HG03039 (cell line): ENCODE data around the gene USP33.
"Not testable (repeated sequence)": the region's sequence is repeated elsewhere in the genome, so short reads cannot be mapped to it uniquely, and the experiment has no call there.

Experiments used
- ATAC-seq: cut with Tn5 transposase; IDR thresholded peaks from one replicate; pipeline ENCODE4 v1.9.1; 2021; ENCODE audit warnings: mild to moderate bottlenecking, moderate library complexity; ENCODE audit not compliant: unreplicated experiment

Gene USP33

GRCh38 chr1:77759071-77760028 lies at the start of gene USP33:
TSS of gene USP33 (minus strand) at chr1:77759852. CDS start at chr1:77741697, 18,155 bp downstream.
- peak; percentile 94 for ATAC-seq

GRCh38 chr1:77803371-77803770 lies 43.7 kb upstream of the USP33 start:
- ATAC-seq: no peak

GRCh38 chr1:77802026-77802425 lies 42.4 kb upstream of the USP33 start:
- no peak for ATAC-seq

DNA sequence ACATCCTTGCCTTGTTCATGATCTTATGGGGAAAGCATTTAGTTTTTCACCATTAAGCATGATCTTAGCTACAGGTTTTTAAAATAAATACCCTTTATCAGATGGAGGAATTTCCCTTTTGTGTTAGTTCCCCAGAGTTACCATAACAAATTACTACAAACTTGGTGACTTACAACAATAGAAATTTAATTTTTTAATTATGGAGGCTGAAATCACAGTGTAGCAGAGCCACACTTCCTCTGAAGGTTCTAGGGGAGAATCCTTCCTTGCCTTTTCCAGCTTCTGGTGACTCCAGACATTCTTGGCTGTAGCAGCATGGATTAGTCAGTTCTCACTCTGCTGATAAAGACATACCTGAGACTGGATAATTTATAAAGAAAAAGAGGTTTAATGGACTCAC lies 38.3 kb upstream of the USP33 start:
- no peak for ATAC-seq

GRCh38 chr1:77796695-77797405 lies 37.2 kb upstream of the USP33 start:
- no peak for ATAC-seq

- no peak for ATAC-seq
These were observed 34.9 kb upstream of the USP33 start for GRCh38 chr1:77794550-77794949.

DNA sequence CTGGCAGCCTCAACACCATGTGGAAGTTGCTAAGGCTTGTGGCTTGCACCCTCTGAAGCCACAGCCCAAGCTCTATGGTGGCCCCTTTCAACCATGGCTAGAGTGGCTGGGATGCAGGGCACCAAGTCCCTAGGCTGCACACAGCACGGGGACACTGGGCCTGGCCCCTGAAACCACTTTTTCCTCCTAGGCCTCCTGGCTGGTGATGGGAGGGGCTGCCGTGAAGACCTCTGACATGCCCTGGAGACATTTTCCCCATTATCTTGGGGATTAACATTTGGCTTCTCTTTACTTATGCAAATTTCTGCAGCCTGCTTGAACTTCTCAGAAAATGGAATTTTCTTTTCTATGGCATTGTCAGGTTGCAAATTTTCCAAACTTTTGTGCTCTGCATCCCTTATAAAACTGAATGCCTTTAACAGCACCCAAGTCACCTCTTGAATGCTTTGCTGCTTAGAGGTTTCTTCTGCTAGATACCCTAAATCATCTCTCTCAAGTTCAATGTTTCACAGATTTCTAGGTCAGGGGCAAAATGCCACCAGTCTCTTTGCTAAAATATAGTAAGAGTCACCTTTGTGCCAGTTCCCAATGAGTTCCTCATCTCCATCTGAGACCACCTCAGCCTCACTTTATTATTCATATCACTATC lies 26.6 kb upstream of the USP33 start:
- not testable (repeated sequence) for ATAC-seq

DNA sequence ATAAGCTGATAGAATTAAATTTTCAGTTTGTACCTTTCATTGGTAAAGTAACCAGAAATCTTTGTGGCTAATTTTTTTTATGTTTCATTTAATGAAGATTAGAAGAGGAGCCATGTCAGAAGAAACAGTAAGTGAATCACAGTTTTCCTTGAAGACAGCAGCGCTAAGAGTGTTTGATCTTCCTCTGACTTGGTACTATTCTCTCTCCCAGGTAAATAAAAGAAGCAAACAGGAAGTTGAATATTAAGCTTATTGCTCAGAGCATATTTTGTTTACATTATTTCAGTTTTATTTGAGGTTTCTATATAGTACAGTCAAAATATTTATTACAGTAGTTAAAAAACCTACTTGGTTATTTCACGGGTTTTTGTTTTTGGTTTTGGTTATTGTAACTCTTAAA lies 23.5 kb upstream of the USP33 start:
- no peak for ATAC-seq

DNA sequence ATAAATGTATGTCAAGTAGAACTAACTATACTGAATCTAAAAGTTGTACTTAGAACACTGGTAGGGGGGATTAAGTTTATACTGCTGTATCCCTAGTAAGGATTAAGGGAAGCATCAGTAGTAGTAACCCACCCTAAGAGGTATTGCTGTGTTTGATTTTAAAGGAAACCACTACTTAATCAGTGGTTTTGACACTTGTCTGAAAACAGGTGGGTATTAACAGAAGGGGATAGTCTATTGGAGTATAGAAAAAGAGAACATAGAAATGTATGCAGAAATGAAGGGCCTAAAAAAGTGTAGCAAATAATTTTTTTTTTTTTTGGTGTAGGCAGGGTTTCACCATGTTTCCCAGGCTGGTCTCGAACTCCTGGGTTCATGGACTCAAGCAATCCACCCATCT lies 22.0 kb upstream of the USP33 start:
- ATAC-seq: no peak

DNA sequence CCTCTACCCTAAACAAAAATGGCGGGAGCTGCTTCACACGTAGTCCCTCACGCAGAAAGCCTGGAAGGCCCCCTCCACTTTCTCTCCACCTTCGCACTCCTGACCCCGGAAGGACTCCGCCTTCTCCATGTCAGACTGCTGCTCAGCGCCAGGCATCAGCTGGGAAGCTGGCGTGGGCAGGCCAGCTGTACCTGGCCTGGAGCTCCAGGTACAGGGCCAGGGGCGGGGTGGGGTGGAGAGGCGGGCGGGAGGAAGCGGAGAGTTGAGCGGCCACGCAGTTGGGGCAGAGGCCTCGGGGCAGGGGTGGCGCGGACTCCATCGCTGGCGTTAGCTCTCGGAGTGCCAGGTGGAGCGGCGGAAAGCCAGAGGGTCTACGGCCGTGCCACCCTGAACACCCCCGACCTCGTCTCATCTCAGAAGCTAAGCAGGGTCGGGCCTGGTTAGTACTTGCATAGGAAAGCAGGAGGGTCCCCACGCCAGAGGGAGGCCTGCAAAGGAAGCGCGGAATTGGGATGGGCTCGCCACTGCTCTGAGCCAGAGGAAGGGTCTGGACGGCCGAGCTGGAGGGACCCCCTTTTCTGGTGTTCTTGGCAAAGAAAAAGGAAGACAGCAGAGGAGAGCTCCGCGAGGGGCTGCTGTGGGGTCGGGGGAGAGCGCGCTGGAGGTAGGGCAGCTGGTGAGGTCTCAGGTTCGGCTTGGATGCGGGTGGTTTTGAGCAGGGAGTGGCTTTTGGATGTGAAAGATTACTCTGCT lies 20.1 kb upstream of the USP33 start, which contains the start of gene MIGA1:
Gene MIGA1, plus strand, starts transcription at position 121 of the 753 bp plus-strand sequence. CDS start 3,604 bp downstream, outside the sequence.
- ATAC-seq: peak; percentile 97

GRCh38 chr1:77776007-77776700 lies 16.5 kb upstream of the USP33 start:
- no peak for ATAC-seq

GRCh38 chr1:77768006-77768405 lies 8.4 kb upstream of the USP33 start:
- no peak for ATAC-seq

DNA sequence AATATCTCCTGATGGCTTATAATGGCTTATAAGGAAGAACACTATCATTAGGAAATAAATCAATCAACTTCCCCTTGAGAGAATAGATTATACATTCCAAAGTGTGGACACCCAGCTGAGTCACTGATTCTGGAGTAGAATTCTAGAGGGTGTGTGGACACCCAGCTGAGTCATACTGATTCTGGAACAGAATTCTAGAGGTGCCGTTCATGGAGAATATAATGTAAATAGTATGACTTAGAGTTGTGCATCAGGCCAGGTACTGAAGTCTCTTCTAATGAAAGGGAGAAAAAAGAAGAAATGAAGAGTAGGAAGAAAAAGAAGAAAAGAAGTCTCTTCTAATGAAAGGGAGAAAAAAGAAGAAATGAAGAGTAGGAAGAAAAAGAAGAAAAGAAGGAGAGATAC lies 2.4 kb upstream of the USP33 start:
- ATAC-seq: no peak

GRCh38 chr1:77757603-77758002 lies 2.0 kb downstream of the USP33 start:
- no peak for ATAC-seq

- no peak for ATAC-seq
These were observed 2.5 kb downstream of the USP33 start for GRCh38 chr1:77757066-77757584.

DNA sequence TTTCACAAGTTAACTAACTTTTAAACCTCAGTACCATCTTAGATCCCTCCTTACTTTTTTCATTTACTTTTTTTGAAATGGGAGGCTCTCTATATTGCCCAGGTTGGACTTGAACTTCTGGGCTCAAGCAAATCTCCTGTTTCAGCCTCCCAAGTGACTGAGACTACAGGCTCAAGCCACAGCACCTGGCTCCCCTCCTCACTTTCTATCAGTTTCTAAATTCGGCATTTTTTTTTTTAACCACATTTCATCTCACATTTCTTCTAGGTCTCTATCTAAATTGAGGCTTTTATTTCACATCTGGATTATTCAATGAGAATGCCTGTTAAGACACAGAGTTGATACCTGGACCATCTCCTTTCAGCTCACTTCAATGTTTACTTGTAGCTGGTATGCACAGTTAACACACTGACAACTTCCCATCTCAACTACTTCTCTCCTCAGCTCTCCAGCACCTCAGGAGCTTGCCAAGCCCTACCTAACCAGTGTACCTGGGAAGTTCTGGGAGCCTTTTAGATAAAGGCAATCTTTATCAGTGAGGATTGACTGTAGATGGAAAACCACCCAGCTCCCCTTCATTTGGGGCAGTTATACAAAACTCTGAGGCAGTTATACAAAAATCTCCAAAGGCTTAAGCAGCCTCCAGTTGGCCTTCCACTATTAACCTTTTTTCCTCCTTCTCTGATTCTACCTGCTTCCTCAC lies 3.4 kb downstream of the USP33 start:
- no peak for ATAC-seq

DNA sequence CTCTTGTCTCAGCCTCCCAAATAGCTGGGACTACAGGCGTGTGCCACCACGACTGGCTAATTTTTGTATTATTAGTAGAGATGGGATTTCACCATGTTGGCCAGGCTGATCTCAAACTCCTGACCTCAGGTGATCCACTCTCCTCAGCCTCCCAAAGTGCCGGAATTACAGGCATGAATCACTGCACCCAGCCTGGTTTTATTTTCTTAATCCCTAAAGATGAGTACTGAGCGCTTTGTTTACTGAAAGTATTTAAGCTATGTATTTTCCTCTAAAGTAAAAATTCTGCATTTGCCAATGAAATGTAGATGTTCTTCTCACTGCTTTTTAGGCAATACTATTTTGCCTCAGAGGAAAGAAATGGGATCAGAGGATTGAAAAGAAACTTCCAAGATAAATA lies 10.2 kb downstream of the USP33 start:
- not testable (repeated sequence) for ATAC-seq

DNA sequence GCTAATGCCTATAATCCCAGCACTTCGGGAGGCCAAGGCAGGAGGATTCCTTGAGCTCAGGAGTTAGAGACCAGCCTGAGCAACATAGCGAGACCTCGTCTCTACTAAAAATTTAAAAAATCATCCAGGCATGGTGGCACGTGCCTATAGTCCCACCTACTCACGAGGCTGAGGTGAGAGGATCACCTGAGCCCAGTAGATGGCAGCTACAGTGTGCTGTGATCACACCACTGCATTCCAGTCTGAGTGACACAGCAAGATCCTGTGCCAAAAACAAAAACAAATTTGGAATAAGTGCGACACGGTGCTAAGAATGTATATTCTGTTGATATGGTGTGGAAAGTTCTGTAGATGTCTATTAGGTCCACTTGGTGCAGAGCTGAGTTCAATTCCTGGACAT lies 15.1 kb downstream of the USP33 start:
- no peak for ATAC-seq

DNA sequence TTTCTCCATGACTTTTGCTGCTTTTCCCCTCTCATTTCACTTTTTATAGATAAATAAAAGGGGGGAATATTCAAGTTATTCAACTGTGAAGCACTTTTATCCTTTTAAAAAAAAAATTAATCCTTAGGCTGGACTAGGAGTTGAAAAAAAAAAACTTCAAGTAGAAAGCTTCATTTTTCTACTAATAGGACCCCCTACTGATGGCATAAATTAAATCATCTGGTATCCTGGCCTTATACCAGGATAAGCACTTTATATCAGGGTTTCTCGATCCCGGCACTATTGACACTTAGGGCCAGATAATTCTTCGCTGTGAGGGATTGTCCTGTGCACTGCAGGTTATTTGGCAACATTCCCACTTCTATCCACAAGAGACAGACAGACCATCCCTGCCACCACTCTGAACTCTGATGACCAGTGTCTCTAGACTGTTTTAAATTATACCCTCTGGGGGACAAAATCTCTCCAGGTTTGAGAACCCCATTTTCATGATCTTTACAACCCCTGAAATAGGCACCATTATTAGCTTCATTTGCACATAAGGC lies 17.6 kb downstream of the USP33 start:
- no peak for ATAC-seq
